Measurements from ENCODE around the gene C17orf78. TPM values are rescaled to one million over a fixed set of nuclear protein-coding genes. Genes with fewer than 3 reads are reported as not detected.

The C17orf78 gene
- total RNA-seq, 1 experiment from 2014 or later: not detected

GRCh38 chr17:37360632-37361031 lies 15.2 kb upstream of the C17orf78 start:
- Histone ChIP-seq H3K9me2 (ENCODE audit: insufficient read depth) (no peaks in the 10 kb centered on the region), H3K4me1 (ENCODE audit: control insufficient read depth in 1 of 2, insufficient read depth in 2 of 2, low read length in 2 of 2) (peaks cover 29 to 32% of the 10 kb centered on the region in 2 experiments), H3K36me3 (ENCODE audit: control insufficient read depth in 1 of 2, insufficient read depth in 2 of 2, low read length in 2 of 2) (no peaks in the 10 kb centered on the region; a peak in 1 of 4 replicates), H3K4me3 (replicated peaks in 1 of 2; ENCODE audit: low read depth in 1 of 2, low read length in 2 of 2) (no peak overlapping the region), H3K9me3 (ENCODE audit: control insufficient read depth in 1 of 2, insufficient read depth in 1 of 2, low read depth in 1 of 2, low read length in 2 of 2) (no peaks in the 10 kb centered on the region), H4K20me1 (ENCODE audit: insufficient read depth) (no peaks in the 10 kb centered on the region), H3K9ac (ENCODE audit: low read length) (no peak overlapping the region), H3K27ac (ENCODE audit: low read depth, low read length) (no peak overlapping the region), H3K27me3 (ENCODE audit: insufficient read depth, low read length) (no peaks in the 10 kb centered on the region), H2AFZ (ENCODE audit: low read depth, low read length, poor library complexity, severe bottlenecking) (no peak overlapping the region), H3K79me2 (ENCODE audit: insufficient read depth, low read length) (peaks cover 32% of the 10 kb centered on the region), H3K4me2 (ENCODE audit: low read length) (no peak overlapping the region)
- intact Hi-C loops (cut with micrococcal nuclease): no loop called here
- ChIA-PET RAD21 (ENCODE audit: low non-redundant PET in 1 of 2, low total read pairs in 2 of 2, uncharacterized antibody in 2 of 2, unreplicated experiment in 2 of 2) (no interaction called here), POLR2A (no interaction called here), CTCF (interaction anchor here (5.2 kb wide), 1 partner anchor 13 kb away, joined by 32 read pairs; no protein-coding TSS in a partner anchor)
- ATAC-seq (no peak), DNase-seq (ENCODE audit: low read depth, low spot score) (no peak)
- TF ChIP-seq ZBTB33 (IDR thresholded peaks at IDR 0.05; ENCODE audit: extremely low read depth, insufficient replicate concordance, low read length) (no peak), SP1 (IDR thresholded peaks at IDR 0.05; ENCODE audit: low read depth) (no peak), MAX (IDR thresholded peaks at IDR 0.05) (no peak), YY1 (IDR thresholded peaks at IDR 0.05; ENCODE audit: extremely low read depth, insufficient replicate concordance, low read depth, low read length) (no peak), EZH2phosphoT487 (IDR thresholded peaks at IDR 0.05; ENCODE audit: borderline replicate concordance) (no peak), ATF3 (IDR thresholded peaks at IDR 0.05) (no peak), JUND (IDR thresholded peaks at IDR 0.05) (no peak), SIN3A (IDR thresholded peaks at IDR 0.05; ENCODE audit: low read depth) (no peak), CBX3 (IDR thresholded peaks at IDR 0.05; ENCODE audit: low read depth) (no peak), REST (IDR thresholded peaks at IDR 0.05; ENCODE audit: low read depth) (no peak), ZFX (IDR thresholded peaks at IDR 0.05) (no peak), RAD21 (IDR thresholded peaks at IDR 0.05; ENCODE audit: low read depth) (no peak), ELF1 (IDR thresholded peaks at IDR 0.05; ENCODE audit: borderline replicate concordance, low read depth) (no peak), CEBPB (IDR thresholded peaks at IDR 0.05; ENCODE audit: low read depth) (no peak), TCF7L2 (IDR thresholded peaks at IDR 0.05; ENCODE audit: borderline replicate concordance, extremely low read depth, insufficient read depth, insufficient read length) (no peak), EZH2 (IDR thresholded peaks at IDR 0.05) (no peak)
- TF ChIP-seq, protein P1, sequence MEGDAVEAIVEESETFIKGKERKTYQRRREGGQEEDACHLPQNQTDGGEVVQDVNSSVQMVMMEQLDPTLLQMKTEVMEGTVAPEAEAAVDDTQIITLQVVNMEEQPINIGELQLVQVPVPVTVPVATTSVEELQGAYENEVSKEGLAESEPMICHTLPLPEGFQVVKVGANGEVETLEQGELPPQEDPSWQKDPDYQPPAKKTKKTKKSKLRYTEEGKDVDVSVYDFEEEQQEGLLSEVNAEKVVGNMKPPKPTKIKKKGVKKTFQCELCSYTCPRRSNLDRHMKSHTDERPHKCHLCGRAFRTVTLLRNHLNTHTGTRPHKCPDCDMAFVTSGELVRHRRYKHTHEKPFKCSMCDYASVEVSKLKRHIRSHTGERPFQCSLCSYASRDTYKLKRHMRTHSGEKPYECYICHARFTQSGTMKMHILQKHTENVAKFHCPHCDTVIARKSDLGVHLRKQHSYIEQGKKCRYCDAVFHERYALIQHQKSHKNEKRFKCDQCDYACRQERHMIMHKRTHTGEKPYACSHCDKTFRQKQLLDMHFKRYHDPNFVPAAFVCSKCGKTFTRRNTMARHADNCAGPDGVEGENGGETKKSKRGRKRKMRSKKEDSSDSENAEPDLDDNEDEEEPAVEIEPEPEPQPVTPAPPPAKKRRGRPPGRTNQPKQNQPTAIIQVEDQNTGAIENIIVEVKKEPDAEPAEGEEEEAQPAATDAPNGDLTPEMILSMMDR (IDR thresholded peaks at IDR 0.05 in 2 of 3, conservative IDR thresholded peaks at IDR 0.05 in 1 of 3; ENCODE audit: borderline replicate concordance in 1 of 3, insufficient read depth in 1 of 3, low read depth in 2 of 3, low read length in 2 of 3): no peak
- no TSS peak for BruUV-seq (replicated peaks)

Measured in HCT116 (cell line).